Activated T-helper 2 cell treated with anti-CD3 and anti-CD28 coated beads, Interferon-gamma antibody, Interleukin-2, Interleukin-4, amounts not matched to agents 10 μg/mL and 5 μg/mL and 100 μg/mL, durations not matched to agents 14 hours and 24 hours and 36 hours (primary cell): Measurements from ENCODE around the gene TSN. TPM values are rescaled to one million over a fixed set of nuclear protein-coding genes. Genes with fewer than 3 reads are reported as not detected.
"Not testable (repeated sequence)": the region's sequence is repeated elsewhere in the genome, so short reads cannot be mapped to it uniquely, and the experiment has no call there.

ENCODE experiments used
- DNase-seq: peaks from one replicate; pipeline ENCODE4 v3.0.0; 2021; ENCODE audit warnings: low spot score
- H3K27ac Mint-ChIP-seq: one replicate; pipeline ENCODE4 v1.8.0; 2021; ENCODE audit warnings: mixed read lengths
- H3K27me3 Mint-ChIP-seq: one replicate; pipeline ENCODE4 v1.8.0; 2021; ENCODE audit warnings: low read depth, mixed read lengths
- H3K36me3 Mint-ChIP-seq: one replicate; pipeline ENCODE4 v1.8.0; 2021; ENCODE audit warnings: low read depth, mixed read lengths
- H3K4me1 Mint-ChIP-seq: one replicate; pipeline ENCODE4 v1.8.0; 2021; ENCODE audit warnings: low read depth, mixed read lengths
- H3K4me3 Mint-ChIP-seq: one replicate; pipeline ENCODE4 v1.8.0; 2021; ENCODE audit warnings: low read depth, mild to moderate bottlenecking, moderate library complexity, mixed read lengths
- H3K9me3 Mint-ChIP-seq: one replicate; pipeline ENCODE4 v1.8.0; 2021; ENCODE audit warnings: mixed read lengths
- intact Hi-C: fragments of 100-400 bp; cut with micrococcal nuclease; formaldehyde crosslinking; loops from one replicate; pipeline ENCODE4 v1.15.1; 2023
- total RNA-seq: library from RNA; stranded (reverse); gene quantifications from 2 replicates; pipeline ENCODE4 v1.2.3, GENCODE V29; 2022

The TSN gene
- total RNA-seq, 1 donor from 2014 or later = 67.6 TPM

GRCh38 chr2:121810959-121811853, 55.8 kb downstream of the TSN start:
- intact Hi-C loops = no loop called here
- H3K4me1 Mint-ChIP-seq = no peaks in the 10 kb centered on the region
- no peak overlapping the region for H3K4me3 Mint-ChIP-seq
- H3K36me3 Mint-ChIP-seq = no peaks in the 10 kb centered on the region
- H3K27ac Mint-ChIP-seq = no peak overlapping the region
- DNase-seq = no peak
- no peaks in the 10 kb centered on the region for H3K9me3 Mint-ChIP-seq
- peaks cover 2% of the 10 kb centered on the region for H3K27me3 Mint-ChIP-seq

- H3K27ac Mint-ChIP-seq, H3K4me3 Mint-ChIP-seq, H3K9me3 Mint-ChIP-seq, H3K36me3 Mint-ChIP-seq, DNase-seq, intact Hi-C loops, H3K4me1 Mint-ChIP-seq, H3K27me3 Mint-ChIP-seq: not testable (repeated sequence)
Measured at GRCh38 chr2:121813083-121813482, 57.6 kb downstream of the TSN start.

- no peak overlapping the region for H3K27ac Mint-ChIP-seq
Measured at GRCh38 chr2:121815216-121815615, 59.8 kb downstream of the TSN start.

GRCh38 chr2:121816797-121817196, 61.3 kb downstream of the TSN start:
- no peaks in the 10 kb centered on the region for H3K4me1 Mint-ChIP-seq
- DNase-seq = no peak
- intact Hi-C loops = no loop called here
- peaks cover 8% of the 10 kb centered on the region for H3K27me3 Mint-ChIP-seq
- no peak overlapping the region for H3K27ac Mint-ChIP-seq
- no peaks in the 10 kb centered on the region for H3K36me3 Mint-ChIP-seq
- H3K4me3 Mint-ChIP-seq = no peak overlapping the region
- H3K9me3 Mint-ChIP-seq = no peaks in the 10 kb centered on the region

More at GRCh38 chr2:121815216-121815615, 59.8 kb downstream of the TSN start:
- no peak overlapping the region for H3K4me3 Mint-ChIP-seq
- intact Hi-C loops = no loop called here
- no peaks in the 10 kb centered on the region for H3K4me1 Mint-ChIP-seq
- no peaks in the 10 kb centered on the region for H3K9me3 Mint-ChIP-seq
- H3K36me3 Mint-ChIP-seq = no peaks in the 10 kb centered on the region
- peaks cover 8% of the 10 kb centered on the region for H3K27me3 Mint-ChIP-seq
- no peak for DNase-seq

- H3K4me1 Mint-ChIP-seq, H3K4me3 Mint-ChIP-seq, DNase-seq, intact Hi-C loops, H3K27ac Mint-ChIP-seq, H3K27me3 Mint-ChIP-seq, H3K9me3 Mint-ChIP-seq, H3K36me3 Mint-ChIP-seq: not testable (repeated sequence)
Measured at GRCh38 chr2:121817304-121817703, 61.9 kb downstream of the TSN start.

Other genes starting within 250 kb of the TSN start
- gene RNU4ATAC, start 224.8 kb upstream of the TSN start, total RNA-seq = not detected in 2 replicates
- 66.4 and 71.7 TPM in 2 replicates for gene CLASP1, start 106.2 kb upstream of the TSN start, total RNA-seq
- 117 and 125 TPM in 2 replicates for gene NIFK, start 18.8 kb upstream of the TSN start, total RNA-seq